IMR-90 (cell line): ENCODE results near the gene MFGE8.
A peak's percentile ranks its signal among the peaks of the same experiment; 100 is the strongest.

Source experiments
- MAFK ChIP-seq: IDR thresholded peaks from 2 replicates; pipeline ENCODE4 v1.6.1; 2012; ENCODE audit warnings: low read depth, low read length, improper control_type of control experiment
- MXI1 ChIP-seq: IDR thresholded peaks from 2 replicates; pipeline ENCODE4 v1.6.1; 2012; ENCODE audit warnings: low read depth, mild to moderate bottlenecking, low read length, moderate library complexity, borderline replicate concordance
- TF ChIP-seq, protein P1 (sequence below): conservative IDR thresholded peaks from 2 replicates; pipeline ENCODE4 v1.5.1; 2012; ENCODE audit warnings: mild to moderate bottlenecking, low read depth, low read length, improper control_type of control experiment

DNA sequence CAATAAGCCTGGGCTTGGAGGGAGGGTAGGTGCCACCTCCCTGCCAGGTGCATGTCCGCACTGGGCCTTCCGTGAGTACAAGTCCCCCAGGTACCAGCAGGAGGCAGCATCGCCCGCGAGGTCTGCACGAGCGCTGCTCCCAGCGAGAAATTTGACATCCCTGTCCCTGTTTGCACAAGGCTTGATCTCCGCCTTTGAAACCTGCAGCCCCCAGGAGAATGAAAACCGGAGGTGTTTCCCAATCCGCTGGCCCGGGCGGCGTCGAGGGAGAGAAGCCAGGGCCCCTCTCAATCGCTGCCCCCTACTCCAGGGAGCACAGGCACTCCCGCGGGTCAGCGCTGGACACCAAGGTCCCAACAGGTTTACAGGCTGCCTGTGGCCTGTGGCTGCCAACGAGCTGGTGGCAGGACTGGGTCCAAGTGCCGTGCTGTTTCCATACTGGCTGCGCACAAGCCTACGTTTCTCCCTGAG is 18.8 kb downstream of the MFGE8 start:
- TF ChIP-seq MAFK (no peak), MXI1 (no peak)
- TF ChIP-seq, protein P1, sequence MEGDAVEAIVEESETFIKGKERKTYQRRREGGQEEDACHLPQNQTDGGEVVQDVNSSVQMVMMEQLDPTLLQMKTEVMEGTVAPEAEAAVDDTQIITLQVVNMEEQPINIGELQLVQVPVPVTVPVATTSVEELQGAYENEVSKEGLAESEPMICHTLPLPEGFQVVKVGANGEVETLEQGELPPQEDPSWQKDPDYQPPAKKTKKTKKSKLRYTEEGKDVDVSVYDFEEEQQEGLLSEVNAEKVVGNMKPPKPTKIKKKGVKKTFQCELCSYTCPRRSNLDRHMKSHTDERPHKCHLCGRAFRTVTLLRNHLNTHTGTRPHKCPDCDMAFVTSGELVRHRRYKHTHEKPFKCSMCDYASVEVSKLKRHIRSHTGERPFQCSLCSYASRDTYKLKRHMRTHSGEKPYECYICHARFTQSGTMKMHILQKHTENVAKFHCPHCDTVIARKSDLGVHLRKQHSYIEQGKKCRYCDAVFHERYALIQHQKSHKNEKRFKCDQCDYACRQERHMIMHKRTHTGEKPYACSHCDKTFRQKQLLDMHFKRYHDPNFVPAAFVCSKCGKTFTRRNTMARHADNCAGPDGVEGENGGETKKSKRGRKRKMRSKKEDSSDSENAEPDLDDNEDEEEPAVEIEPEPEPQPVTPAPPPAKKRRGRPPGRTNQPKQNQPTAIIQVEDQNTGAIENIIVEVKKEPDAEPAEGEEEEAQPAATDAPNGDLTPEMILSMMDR, result peak; percentile 39
